HG03521 (cell line): ENCODE results near the gene MAP4K1.

ENCODE experiments used
- ATAC-seq: cut with Tn5 transposase; IDR thresholded peaks from one replicate; pipeline ENCODE4 v1.9.1; 2021; ENCODE audit warnings: mild to moderate bottlenecking, moderate library complexity; ENCODE audit not compliant: unreplicated experiment

MAP4K1 gene

GRCh38 chr19:38617764-38618589, at the start of gene MAP4K1:
TSS of gene MAP4K1 (minus strand) at chr19:38617953. CDS start at chr19:38617895, 58 bp downstream.
- ATAC-seq: peak; percentile 50

DNA sequence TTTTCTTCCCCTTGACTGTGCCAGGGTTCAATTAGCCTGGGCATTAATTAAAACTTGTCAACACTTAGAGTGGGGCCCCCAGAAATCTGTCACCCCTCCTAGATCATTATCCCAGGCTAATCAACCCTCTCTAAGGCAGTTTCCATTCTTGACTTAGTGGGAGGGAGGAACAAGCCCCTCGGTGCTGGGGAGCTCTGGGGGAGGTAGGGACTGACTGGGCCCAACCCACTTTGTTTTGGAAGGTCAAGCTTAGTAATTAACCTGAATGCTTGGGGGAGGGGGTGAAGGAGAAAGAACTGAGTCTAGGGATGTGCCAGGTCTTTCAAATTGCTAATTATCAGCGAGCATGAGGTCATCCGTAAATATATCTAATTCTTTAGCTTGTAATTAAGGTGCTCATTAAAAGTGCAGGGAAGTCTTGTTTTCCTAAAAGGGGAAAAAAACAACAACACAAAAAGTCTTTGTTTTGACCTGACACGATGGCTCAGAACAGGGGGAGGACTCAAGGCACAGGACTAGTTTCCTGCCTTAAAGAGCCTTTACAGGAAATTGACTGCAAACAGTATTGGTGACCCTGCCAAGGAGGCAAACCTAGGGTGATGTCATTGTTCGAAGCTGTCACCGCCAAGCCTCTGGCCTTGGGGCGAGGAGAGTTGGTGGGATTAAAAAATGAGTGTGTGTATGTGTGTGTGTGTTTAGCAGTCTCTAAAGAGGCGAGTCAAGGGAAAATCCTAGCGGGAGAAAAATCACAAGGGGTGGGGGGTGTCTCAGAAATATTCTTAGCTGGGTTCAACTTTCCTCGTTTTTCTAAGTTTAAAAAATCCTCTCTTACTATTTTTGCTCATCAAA, 49.1 kb upstream of the MAP4K1 start:
- ATAC-seq: no peak

- no peak for ATAC-seq
These were observed 48.4 kb upstream of the MAP4K1 start for GRCh38 chr19:38665950-38666662.

- no peak for ATAC-seq
These were observed 47.6 kb upstream of the MAP4K1 start for GRCh38 chr19:38665219-38665931.

- no peak for ATAC-seq
These were observed 46.9 kb upstream of the MAP4K1 start for GRCh38 chr19:38664503-38665211.

GRCh38 chr19:38663957-38664502, 46.3 kb upstream of the MAP4K1 start:
- no peak for ATAC-seq

DNA sequence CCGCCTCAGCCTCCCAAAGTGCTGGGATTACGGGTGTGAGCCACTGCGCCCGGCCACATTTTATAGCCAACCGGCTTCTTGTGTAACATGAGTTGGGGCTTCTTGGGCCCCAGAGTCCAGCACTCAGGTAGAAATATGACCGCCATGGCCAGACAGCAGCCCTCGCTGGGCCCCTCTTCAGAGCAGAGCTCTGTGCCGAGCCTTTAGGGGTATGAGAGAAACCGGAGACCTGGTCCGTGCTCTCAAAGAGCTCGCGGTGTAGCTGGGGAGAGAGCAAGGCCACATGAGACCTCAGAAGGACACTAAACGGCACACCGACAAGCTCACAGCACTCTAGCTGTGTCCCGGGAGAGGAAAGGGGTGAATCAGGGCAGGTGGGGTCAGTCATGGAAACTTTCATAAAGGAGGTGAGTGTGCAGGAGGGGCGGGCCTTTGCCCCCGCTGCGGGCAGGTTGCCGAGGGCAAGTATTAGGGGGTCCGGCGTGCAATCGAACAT, 45.5 kb upstream of the MAP4K1 start:
- no peak for ATAC-seq

GRCh38 chr19:38662537-38663155, 44.9 kb upstream of the MAP4K1 start:
- ATAC-seq: no peak

DNA sequence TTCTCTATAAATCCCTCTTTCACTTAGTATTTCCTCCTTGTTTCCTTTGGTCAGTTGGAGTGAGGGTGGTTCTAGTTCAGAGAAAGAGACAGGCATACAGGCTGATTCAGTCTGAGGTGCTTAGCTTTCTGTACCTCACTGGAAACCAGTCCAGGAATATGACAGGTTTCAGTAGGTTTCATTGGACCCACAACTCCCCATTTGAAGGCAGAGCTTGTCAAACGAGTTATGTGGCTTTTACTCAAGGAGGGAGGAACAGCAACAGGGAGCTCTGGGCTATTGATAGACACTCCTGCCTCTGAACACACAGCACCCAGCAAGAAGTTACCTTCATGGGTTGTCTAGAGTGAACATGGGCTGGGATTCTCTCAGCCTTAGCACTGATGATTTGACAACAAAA, 44.2 kb upstream of the MAP4K1 start:
- ATAC-seq: no peak

DNA sequence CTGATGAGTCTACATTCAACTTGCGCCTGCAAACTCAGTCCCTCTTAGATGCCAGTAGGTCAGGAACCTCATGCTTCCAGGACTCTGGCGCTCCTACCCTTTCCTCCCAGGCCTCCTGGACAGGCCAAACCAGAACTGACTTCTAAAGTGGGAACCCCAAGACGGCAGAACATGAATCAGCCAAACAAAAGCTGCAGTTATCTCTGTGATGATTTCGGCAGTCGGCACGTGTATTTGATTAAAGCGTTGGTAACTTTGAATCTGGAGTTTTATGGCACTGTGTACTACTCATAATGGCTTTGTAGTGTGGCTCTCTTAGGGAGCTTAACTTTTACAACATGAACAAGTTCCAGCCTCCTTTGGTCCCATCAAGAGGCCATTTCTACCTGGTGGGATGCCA, 43.4 kb upstream of the MAP4K1 start:
- ATAC-seq: no peak

- ATAC-seq: no peak
These were observed 43.0 kb upstream of the MAP4K1 start for GRCh38 chr19:38660724-38661123.

GRCh38 chr19:38658462-38659306, 40.9 kb upstream of the MAP4K1 start:
- ATAC-seq: no peak

DNA sequence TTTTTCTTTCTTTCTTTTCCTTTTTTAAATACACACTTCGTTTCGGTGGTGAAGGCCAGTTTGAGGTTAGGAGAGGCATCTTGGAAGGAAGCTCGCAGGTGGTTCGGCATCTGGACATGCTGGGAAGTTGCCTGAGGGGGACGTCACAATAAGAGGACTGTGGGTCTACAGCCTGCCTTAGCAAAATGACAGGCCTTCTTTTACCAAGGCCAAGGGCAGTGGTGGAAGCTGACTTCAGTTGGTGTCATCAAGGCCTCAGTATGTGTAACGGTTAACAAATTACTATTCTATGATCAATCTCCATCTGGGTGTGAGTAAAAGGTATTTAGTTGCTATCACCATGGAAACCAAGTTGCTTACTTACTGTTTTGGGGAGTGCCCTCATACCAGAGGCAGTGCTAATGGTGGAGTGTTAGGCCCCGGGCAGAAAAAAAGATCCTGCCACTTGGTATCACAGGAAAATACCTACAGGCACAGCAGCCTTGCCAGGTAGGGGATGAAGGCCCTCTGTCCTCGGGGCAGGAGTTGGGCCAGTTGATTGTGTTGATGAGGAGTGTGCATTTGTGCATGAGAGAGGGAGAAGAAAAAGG, 40.0 kb upstream of the MAP4K1 start:
- no peak for ATAC-seq

DNA sequence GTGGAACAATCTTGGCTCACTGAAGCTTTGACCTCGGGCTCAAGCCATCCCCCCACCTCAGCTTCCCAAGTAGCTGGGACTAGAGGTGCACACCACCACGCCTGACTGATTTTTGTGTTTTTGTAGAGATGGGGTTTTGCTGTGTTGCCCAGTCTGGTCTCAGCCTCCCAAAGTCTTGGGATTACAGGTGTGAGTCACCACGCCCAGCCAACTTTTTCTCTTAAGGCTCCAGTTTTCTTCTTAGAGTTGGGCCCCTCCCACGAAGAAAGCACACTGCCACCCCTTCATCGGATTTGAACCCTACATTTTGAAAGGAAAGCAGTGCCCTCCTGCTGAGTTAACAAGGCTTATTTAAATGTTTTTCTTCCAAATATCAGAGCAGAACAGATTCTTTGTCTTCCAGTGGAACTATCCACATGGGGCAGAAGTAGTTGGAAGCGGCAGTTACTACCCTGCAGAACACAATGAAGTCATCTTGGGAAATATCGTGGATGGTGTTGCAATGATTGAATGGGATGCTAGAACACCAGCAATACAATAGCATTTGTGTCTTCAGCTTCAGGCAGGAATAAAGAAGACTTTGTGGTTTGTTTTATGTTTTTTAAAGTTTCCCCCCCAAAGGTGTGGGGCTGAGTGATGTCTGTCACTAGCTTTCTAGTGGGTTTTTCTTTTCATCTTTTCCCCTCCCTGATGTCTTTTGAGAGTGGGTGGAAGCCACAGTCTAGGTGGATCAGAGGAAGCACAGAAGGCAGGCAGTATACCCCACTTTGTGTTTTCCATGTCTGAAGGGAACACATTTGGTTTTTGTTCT, 38.6 kb upstream of the MAP4K1 start:
- ATAC-seq: no peak

DNA sequence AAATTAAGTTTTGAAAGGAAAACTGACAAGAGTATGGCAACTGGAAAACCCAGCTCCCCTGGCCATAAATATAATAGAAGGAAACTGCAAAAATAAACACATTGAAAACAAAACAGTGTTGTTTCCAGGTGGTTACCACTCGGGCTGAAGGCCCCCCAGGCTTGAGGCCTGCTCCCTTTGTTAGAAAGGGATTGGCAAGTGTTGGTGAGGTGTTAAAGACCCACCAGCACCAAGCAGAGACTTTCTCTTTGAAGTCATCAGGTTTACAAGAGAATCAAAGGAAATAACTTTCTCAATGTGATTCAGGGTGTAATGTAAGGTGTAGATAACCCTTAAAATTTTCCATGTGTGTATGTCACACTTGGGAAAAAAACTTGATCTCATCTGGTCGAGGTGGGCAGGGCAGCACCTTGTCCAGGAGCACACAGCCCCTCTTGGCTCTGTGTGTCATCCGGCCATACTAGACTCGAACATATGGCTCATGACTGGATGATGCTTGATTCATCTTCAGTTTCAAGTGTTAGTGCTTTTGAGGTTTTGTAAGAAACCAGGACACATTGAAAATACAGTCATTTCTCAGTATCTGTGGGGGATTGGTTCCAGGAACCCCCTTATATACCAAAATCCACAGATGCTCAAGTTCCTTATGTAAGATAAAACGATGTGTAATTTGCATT, 37.5 kb upstream of the MAP4K1 start:
- ATAC-seq: no peak

GRCh38 chr19:38654628-38655055, 36.9 kb upstream of the MAP4K1 start:
- no peak for ATAC-seq
